BLaER1 (cell line): ENCODE results near the gene ZNF407.

Experiments
- H3K27ac ChIP-seq: shearing (Covaris generic); formaldehyde crosslinking; 2 replicates; pipeline ENCODE4 v1.8.1; 2022
- H3K27me3 ChIP-seq: shearing (Covaris generic); formaldehyde crosslinking; 2 replicates; pipeline ENCODE4 v1.8.1; 2022
- H3K36me3 ChIP-seq: shearing (Covaris generic); formaldehyde crosslinking; 2 replicates; pipeline ENCODE4 v1.8.1; 2022
- H3K4me1 ChIP-seq: shearing (Covaris generic); formaldehyde crosslinking; 2 replicates; pipeline ENCODE4 v1.8.1; 2022
- H3K4me2 ChIP-seq: shearing (Covaris generic); formaldehyde crosslinking; 2 replicates; pipeline ENCODE4 v1.8.1; 2022
- H3K4me3 ChIP-seq: shearing (Covaris generic); formaldehyde crosslinking; 2 replicates; pipeline ENCODE4 v1.8.1; 2022
- H3K9ac ChIP-seq: shearing (Covaris generic); formaldehyde crosslinking; 2 replicates; pipeline ENCODE4 v1.8.1; 2022
- H3K9me3 ChIP-seq: shearing (Covaris generic); formaldehyde crosslinking; 2 replicates; pipeline ENCODE4 v1.8.1; 2022
- H4K20me1 ChIP-seq: shearing (Covaris generic); formaldehyde crosslinking; 2 replicates; pipeline ENCODE4 v1.8.1; 2022
- Cebpa-rat ChIP-seq: shearing (Covaris generic); IDR thresholded peaks from 2 replicates; pipeline ENCODE4 v1.8.1; 2022

ZNF407 gene

GRCh38 chr18:75104483-75104882, 506.8 kb downstream of the ZNF407 start:
- Histone ChIP-seq H4K20me1 (no peaks in the 10 kb centered on the region), H3K27me3 (no peaks in the 10 kb centered on the region), H3K36me3 (0 out of 2 replicates have a peak, but pooled peaks cover 4% of the 10 kb centered on the region), H3K27ac (no peak overlapping the region), H3K4me2 (no peak overlapping the region), H3K4me1 (no peaks in the 10 kb centered on the region), H3K4me3 (no peak overlapping the region), H3K9me3 (peaks cover 23% of the 10 kb centered on the region), H3K9ac (no peak overlapping the region)
- no peak for TF ChIP-seq Cebpa-rat

- TF ChIP-seq Cebpa-rat: no peak
- Histone ChIP-seq H3K9me3 (peaks cover 15% of the 10 kb centered on the region), H3K4me3 (no peak overlapping the region), H3K36me3 (0 out of 2 replicates have a peak, but pooled peaks cover 4% of the 10 kb centered on the region), H3K4me2 (no peak overlapping the region), H3K9ac (no peak overlapping the region), H4K20me1 (no peaks in the 10 kb centered on the region), H3K27me3 (no peaks in the 10 kb centered on the region), H3K27ac (no peak overlapping the region), H3K4me1 (no peaks in the 10 kb centered on the region)
Observed at GRCh38 chr18:75105551-75106254, 508.0 kb downstream of the ZNF407 start.

- Histone ChIP-seq H3K9me3 (peaks cover 5% of the 10 kb centered on the region; the same call in 1 of the 2 replicates), H3K4me3 (no peak overlapping the region), H3K27me3 (no peaks in the 10 kb centered on the region), H3K36me3 (no peaks in the 10 kb centered on the region), H4K20me1 (no peaks in the 10 kb centered on the region), H3K4me2 (no peak overlapping the region), H3K4me1 (no peaks in the 10 kb centered on the region), H3K27ac (no peak overlapping the region), H3K9ac (no peak overlapping the region)
- TF ChIP-seq Cebpa-rat: no peak
Observed at GRCh38 chr18:75106746-75107145, 509.1 kb downstream of the ZNF407 start.

GRCh38 chr18:75107196-75107930, 509.7 kb downstream of the ZNF407 start:
- Histone ChIP-seq H3K4me3 (no peak overlapping the region), H3K9me3 (no peaks in the 10 kb centered on the region), H3K4me1 (no peaks in the 10 kb centered on the region), H4K20me1 (no peaks in the 10 kb centered on the region), H3K36me3 (no peaks in the 10 kb centered on the region), H3K27ac (no peak overlapping the region), H3K9ac (no peak overlapping the region), H3K4me2 (no peak overlapping the region), H3K27me3 (no peaks in the 10 kb centered on the region)
- no peak for TF ChIP-seq Cebpa-rat

- TF ChIP-seq Cebpa-rat: no peak
- Histone ChIP-seq H4K20me1 (no peaks in the 10 kb centered on the region), H3K36me3 (no peaks in the 10 kb centered on the region), H3K27ac (no peak overlapping the region), H3K27me3 (no peaks in the 10 kb centered on the region), H3K9ac (no peak overlapping the region), H3K4me3 (no peak overlapping the region), H3K9me3 (no peaks in the 10 kb centered on the region), H3K4me2 (no peak overlapping the region), H3K4me1 (no peaks in the 10 kb centered on the region)
Observed at GRCh38 chr18:75107931-75108276, 510.2 kb downstream of the ZNF407 start.

GRCh38 chr18:75108579-75109318, 511.1 kb downstream of the ZNF407 start:
- Histone ChIP-seq H4K20me1 (no peaks in the 10 kb centered on the region), H3K9ac (no peak overlapping the region), H3K4me1 (no peaks in the 10 kb centered on the region), H3K9me3 (no peaks in the 10 kb centered on the region), H3K36me3 (no peaks in the 10 kb centered on the region), H3K27ac (no peak overlapping the region), H3K4me2 (no peak overlapping the region), H3K4me3 (no peak overlapping the region), H3K27me3 (no peaks in the 10 kb centered on the region)
- TF ChIP-seq Cebpa-rat: no peak

GRCh38 chr18:75109319-75109691, 511.6 kb downstream of the ZNF407 start:
- Histone ChIP-seq H3K4me3 (no peak overlapping the region), H3K27ac (no peak overlapping the region), H3K36me3 (no peaks in the 10 kb centered on the region), H4K20me1 (no peaks in the 10 kb centered on the region), H3K4me1 (no peaks in the 10 kb centered on the region), H3K9me3 (no peaks in the 10 kb centered on the region), H3K27me3 (no peaks in the 10 kb centered on the region), H3K4me2 (no peak overlapping the region), H3K9ac (no peak overlapping the region)
- no peak for TF ChIP-seq Cebpa-rat

- no peaks in the 10 kb centered on the region for H3K9me3 ChIP-seq
- no peak overlapping the region for H3K27ac ChIP-seq
- H3K36me3 ChIP-seq: no peaks in the 10 kb centered on the region
- H3K9ac ChIP-seq: no peak overlapping the region
- H3K4me1 ChIP-seq: no peaks in the 10 kb centered on the region
- no peak overlapping the region for H3K4me2 ChIP-seq
- H3K27me3 ChIP-seq: no peaks in the 10 kb centered on the region
- TF ChIP-seq Cebpa-rat: no peak
- no peaks in the 10 kb centered on the region for H4K20me1 ChIP-seq
- no peak overlapping the region for H3K4me3 ChIP-seq
Observed at GRCh38 chr18:75109819-75110218, 512.1 kb downstream of the ZNF407 start.

- no peaks in the 10 kb centered on the region for H3K4me1 ChIP-seq
- no peaks in the 10 kb centered on the region for H3K9me3 ChIP-seq
- no peak overlapping the region for H3K27ac ChIP-seq
- H3K27me3 ChIP-seq: no peaks in the 10 kb centered on the region
- no peaks in the 10 kb centered on the region for H3K36me3 ChIP-seq
- no peak overlapping the region for H3K4me3 ChIP-seq
- H3K9ac ChIP-seq: no peak overlapping the region
- no peak overlapping the region for H3K4me2 ChIP-seq
- no peak for TF ChIP-seq Cebpa-rat
- no peaks in the 10 kb centered on the region for H4K20me1 ChIP-seq
Observed at GRCh38 chr18:75110311-75110710, 512.6 kb downstream of the ZNF407 start.

- H3K36me3 ChIP-seq: no peaks in the 10 kb centered on the region
- no peak overlapping the region for H3K9ac ChIP-seq
- H3K4me3 ChIP-seq: no peak overlapping the region
- no peaks in the 10 kb centered on the region for H3K27me3 ChIP-seq
- TF ChIP-seq Cebpa-rat: no peak
- no peak overlapping the region for H3K27ac ChIP-seq
- no peaks in the 10 kb centered on the region for H4K20me1 ChIP-seq
- no peak overlapping the region for H3K4me2 ChIP-seq
- H3K4me1 ChIP-seq: no peaks in the 10 kb centered on the region
- H3K9me3 ChIP-seq: no peaks in the 10 kb centered on the region
Observed at GRCh38 chr18:75110846-75111415, 513.3 kb downstream of the ZNF407 start.
